HEK293 (cell line): ENCODE results near the gene PTGFRN.

Experiments
- CTCF ChIP-seq: fragments of 450-650 bp; formaldehyde crosslinking; IDR thresholded peaks from 2 replicates; pipeline ENCODE4 v1.5.1; 2016; ENCODE audit warnings: missing biosample characterization, missing genetic modification characterization
- ZBTB49 ChIP-seq: fragments of 450-650 bp; formaldehyde crosslinking; IDR thresholded peaks from 2 replicates; pipeline ENCODE4 v1.5.1; 2016; ENCODE audit warnings: missing biosample characterization, missing genetic modification characterization, low read depth

GRCh38 chr1:116966791-116967190 lies 57.1 kb downstream of the PTGFRN start:
- TF ChIP-seq ZBTB49 (tag by site-specific recombination) (no peak), CTCF (tag by site-specific recombination) (no peak)
